HL-60/S4 treated with phorbol 12-myristate 13-acetate at 8.2 ng/mL for 4 days and 3 days (cell line): ENCODE measurements around the gene NME7.

Experiments
- in situ Hi-C: fragments of 300-500 bp; cut with MboI; formaldehyde crosslinking; loops from 2 replicates; pipeline ENCODE4 v1.15.0; 2022; ENCODE audit warnings: low sequenced_read_pairs

Gene NME7

DNA sequence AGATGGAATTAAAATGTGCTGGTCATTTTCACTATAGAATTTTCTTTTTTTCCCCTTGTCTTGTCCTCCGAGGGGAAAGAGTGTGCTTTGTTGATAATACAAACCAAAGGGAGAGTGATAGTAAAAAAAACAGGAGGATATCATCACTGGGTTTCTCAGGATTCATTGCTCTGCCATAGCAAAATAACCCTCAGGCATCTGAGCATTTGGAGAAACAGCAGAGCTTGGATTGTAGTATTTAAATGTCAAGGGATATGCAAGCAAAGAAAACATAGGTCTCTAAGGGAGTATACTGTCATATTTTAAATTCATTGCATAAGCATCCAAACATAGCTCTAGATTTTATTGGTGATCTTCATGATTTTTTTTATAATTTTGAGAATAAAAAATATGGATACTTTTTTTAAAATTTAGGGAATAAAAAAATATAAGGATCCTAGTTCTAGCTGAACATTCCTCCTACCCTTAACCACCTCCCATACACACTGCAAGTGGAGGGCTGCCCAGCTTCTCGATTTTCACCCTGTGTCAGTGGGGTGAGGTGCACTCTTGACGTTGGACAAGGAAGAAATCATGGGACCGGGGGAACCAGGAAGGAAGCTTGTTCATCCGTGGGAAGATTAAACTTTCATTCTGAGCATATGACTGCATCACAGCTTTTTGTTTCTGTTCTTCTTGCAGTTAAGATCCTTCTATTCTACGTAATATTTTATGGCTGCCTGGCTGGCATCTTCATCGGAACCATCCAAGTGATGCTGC, 256.7 kb downstream of the NME7 start:
- in situ Hi-C loops, result no loop called here

DNA sequence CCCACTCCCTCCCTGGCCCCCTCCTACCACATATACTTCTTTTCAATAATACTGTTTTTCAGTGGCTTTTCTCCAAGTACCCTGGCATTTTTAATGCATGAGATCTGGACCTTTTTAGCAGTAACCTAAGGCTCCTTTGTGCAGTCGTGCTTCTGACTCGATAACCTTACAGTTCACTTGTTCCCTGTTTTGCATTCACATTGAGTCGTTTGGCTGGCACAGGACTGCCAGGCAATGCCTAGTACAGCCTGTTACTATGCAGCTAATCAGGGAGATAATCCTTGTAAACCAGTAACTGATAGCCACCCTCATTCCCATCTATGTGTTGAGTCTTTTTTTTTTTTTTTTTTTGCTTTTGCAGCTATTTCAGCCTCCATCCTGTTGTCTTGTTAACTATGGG, 257.4 kb downstream of the NME7 start:
- in situ Hi-C loops, result no loop called here

DNA sequence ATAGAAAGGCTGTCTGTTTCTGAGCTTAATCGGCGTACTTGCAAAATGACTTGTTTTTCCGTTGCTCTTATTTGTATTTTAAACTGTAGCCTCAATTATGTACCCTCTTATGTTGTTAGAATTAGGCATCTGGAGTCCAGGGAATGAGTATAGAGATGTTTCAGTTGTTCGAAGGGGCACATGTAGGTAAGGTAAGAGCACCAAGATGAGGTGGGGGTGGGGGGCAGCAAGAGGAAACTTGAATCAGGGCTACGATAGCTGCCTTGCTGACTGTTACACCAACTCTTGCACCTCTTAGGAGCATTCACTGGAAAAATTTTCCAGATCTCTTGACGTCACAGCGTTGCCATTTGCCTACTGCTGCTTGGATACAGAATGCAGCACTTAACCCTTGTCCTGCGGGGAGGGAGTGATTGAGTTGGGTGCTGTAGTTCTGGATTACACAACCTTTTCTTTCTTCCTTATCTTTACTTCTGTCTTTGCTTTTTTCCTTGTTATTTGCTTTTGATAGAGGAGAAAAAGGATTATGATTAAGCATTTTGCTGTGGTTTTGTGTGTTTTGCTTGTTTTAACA, 257.9 kb downstream of the NME7 start:
- in situ Hi-C loops, result no loop called here

DNA sequence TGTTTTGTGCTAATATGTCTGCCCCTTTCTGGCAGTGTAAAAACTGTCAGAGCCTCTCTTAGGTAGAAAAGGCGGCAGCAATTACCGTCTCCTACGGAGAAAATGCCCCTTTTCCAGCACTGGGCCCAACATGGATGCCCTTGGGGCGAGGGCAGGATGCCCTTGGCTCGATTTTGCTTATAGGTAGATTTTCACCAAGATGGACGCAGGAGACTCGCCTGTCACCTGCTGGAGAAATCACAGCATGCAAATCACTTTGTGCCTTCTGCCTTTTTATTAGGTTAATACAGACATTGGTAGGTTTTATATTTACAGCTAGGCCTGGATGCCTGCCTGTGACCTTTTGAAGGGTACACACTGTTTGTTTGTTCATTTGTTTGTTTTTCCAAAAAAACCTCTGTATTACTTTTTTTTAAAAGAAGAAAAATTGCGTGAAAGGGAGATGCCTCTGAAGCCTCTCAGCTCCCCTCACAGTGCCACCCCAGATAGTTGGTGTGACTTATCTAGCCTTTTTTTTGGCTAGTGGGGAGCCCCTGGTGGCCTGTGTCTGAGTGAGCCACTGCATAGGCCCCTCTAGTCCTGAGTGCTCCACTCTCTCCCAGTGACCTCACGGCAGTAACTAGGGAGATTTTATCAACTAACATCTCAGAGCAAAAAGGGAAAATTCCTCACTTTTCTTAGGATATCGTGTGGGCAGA, 258.6 kb downstream of the NME7 start:
- in situ Hi-C loops, result no loop called here

DNA sequence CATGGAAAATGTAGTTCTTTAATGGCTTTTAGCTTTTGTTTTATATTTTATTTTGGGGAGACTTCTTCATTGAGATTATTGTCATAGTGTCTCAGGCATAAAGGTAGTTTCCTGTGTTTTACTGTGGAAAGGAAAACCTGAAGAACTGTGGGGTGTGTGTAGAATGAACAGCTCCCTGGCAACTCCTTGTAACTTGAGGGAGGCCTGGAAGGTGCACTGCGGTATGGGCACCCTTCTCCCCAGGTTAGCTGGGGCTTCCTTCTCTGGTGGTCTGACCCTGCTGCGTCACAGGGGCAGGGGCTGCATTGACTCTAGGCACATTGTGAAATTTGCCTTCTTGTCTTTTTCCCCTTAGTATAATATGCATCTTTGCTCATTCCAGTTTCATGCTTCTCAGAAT, 259.4 kb downstream of the NME7 start:
- in situ Hi-C loops, result no loop called here

DNA sequence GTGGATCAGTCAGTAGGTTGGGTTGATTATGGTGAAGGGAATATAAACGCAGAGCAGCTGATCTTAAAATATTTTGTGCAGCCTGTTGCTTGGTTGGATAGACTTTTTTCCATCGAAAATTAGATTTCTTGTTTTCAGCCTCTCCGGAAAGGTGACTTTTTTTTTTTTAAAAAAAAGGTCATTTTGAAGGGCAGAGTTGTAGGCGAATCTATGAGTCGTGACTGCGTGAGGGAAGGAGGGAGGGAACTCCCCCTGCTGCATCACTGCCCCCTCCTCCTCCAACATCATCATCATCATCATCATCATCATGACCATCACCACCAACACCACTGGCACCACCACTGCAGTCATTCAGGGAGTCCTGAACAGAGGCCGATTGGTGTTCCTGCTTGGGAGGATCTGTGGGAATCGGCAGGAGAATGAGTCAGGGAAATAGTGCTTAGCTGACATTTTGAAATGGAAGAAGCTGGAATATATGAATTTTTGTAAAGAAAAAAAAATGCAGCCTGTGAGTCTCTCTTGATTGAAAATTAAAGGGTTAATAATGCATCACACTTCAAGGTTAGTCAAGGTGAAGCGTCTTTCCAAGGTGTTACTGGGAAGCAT, 259.9 kb downstream of the NME7 start:
- in situ Hi-C loops, result no loop called here

DNA sequence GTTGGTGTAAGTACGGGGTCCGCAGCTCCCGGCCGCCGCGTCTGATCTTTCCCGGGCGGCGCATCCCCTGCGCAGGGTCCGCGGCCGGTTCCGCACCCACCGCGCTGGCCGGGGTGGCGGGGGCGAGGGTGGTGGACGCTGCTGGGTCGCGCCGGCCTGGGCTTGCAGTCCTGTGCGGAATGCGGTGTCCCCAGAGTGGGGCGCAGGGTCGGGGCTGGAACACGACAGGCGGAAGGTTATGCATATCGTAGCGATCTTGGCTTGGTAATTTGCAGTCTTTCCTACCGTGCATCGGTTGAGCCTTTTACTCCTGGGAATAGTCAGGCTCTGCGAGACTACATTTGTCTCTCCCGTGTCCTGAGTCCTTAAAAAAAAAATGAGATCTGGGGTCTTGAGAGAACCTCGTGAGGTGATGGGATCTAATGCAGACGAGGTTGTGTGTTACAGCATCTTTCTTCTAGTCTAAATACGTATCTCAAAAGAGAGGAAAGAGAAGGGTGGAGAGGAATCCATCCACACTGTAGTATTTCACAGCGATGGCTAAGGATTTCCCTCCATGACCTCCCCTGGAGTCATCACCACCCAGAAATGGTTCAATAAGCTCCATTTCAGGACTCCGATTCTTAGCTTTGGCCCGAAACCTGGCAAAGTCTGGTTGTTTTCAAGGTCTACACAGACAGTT, 260.5 kb downstream of the NME7 start:
- in situ Hi-C loops, result no loop called here

DNA sequence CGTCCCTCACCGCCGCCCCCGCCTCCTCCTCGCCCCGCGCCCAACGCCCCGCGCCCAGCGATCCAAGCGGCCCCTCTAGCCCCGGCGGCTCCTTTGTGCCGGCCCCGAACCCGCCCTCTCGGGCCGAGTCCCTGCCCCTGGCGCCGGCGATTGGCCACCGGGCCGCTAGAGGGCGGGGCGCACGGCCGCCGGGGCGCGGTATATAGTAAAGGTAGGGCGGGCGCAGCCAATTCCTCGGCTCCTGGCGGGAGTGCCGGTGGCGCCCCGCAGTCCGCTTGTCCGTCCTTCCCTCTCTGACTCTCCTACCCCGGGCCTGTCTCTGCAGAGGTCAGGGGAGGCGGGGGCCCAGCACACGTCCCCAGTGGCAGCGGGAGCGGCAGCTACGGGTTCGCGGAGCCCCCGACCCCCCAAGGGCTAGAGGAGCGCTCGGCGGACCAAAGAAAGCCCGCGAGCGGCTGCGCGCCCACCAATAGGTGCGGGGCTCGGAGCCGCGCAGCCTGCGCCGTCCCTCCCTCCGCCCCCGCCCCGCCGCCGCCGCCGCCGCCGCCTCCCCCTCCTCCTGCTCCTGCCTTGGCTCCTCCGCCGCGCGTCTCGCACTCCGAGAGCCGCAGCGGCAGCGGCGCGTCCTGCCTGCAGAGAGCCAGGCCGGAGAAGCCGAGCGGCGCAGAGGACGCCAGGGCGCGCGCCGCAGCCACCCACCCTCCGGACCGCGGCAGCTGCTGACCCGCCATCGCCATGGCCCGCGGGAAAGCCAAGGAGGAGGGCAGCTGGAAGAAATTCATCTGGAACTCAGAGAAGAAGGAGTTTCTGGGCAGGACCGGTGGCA, 261.3 kb downstream of the NME7 start, which contains the start of gene ATP1B1:
TSS of gene ATP1B1 (plus strand) at position 596 of the 826 bp plus-strand sequence. CDS start at position 736, 140 bp downstream.
- in situ Hi-C loops, result no loop called here

DNA sequence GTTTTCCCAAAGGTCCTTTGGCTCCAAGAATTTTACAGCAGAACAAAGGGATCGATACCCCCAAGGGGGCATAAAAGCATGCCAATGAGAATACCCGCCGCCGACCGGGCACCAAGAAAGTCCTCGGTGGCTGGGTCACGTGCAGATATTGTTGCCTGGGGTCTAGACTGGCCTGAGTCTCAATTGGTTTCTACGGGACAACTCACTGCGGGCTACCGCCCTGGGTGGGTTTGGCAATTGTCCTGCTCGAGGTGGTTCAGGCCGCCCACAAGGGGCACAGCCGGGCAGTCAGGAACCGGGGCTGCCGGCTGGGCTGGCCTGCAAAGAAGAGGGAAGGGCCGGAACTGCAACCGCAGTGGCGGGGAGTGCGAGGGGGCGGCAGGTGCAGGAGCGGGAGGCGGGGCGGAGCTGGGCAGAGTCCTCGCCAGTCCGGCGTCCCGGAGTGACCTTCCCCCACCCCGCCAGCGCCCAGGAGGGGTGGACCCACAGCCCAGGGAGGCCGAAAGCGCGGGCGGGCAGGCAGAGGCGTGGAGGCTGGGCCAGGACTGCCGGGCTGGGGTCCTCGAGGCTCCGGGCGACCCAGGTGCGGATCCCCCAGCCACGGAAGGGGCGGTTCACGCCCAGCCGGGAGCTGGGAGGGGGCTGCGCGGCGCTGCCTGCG, 262.0 kb downstream of the NME7 start:
- in situ Hi-C loops, result no loop called here

DNA sequence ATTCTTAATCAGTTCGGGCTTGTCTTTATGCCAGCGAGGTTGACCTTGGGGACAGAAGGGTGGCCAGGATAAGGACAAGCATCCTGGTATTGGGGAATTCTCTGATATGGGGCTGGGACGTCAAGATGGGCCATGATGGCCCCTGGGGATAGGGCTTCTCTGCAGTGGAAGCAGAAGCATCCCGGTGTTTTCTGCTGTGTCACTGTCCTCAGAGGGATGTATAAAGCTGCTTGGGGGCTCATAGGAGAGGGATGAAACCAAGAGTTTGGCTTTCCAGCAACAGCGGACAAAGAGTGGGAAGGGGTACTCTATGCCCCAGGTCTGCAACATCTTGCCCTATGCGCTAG, 262.5 kb downstream of the NME7 start:
- in situ Hi-C loops, result no loop called here

DNA sequence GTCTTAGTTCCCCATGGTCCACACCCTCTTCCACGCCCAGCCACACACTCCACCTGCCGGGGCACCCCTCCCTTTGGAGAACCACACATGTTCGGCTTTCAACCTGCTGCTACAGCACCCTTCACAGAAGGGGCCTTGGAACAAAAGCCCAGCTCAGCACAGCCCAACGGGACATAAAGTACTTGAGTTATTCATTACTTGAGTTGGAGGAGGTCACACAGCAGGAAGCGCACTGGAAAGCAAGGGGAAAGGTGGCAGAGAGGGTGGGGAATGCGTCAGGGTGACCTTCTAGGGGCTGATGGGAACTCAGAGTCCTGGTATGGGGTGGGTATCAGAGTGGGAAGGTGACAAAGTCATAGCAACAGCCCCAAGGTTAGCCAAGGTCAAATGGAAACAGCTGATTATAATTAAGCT, 264.1 kb downstream of the NME7 start:
- in situ Hi-C loops, result no loop called here

DNA sequence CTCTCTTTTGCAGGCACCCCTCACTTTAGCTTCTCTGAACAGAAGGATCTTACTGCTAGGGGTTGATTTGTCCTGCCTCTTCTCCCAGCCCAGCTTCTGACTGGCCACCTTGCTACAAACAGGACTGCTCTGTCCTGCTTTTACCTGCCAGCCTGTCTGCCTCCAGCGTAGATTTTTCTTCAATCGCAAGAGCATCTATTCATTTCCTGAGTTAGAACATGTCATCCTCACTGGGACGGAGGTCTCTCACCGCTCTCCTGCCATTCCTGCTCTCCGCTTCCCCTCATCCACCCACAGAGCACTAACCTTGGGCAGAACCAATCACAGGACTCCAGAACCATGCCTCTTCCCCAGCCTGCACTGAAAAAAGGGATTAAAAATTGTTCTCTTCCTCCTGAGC, 264.6 kb downstream of the NME7 start:
- in situ Hi-C loops, result no loop called here

DNA sequence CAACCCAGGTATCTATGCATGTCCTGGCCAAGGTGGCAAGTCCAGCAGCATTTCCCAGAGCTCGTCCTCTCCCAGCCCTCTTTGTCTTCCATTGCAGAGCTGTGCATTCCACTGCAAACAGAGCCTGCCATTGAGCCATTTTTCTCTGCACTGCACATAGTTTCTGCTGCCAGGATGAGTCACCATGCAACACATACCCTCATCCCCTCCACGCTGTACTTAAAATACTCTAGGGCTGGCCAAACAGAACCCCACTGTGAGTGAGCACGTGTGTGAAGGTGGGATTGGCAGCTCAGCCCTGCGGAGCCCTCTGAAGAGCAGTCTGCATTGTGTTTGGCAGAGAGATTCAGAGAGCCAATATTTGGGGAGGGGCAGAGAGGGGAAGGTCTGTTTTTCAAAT, 265.0 kb downstream of the NME7 start:
- in situ Hi-C loops, result no loop called here

DNA sequence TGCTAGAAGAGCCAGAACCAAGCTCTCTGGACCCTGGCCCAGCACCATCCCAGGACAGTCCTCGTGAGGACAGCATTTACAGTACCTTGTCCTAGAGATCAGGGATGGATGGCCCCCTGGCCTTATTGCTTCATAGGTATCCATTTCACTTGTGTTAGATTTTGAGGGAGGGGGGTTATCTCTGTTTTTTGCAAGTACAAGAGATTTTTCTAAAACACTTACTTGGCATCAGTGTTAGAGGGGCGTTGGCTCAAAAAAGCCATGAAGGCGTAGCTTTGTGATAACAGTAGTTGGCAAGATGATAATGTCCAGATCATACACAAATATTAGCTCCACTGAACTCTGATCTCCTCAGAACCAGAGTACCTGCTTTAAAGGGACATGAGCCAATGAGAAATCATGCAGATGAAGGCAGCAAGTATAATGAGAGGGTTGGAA, 266.9 kb downstream of the NME7 start:
- in situ Hi-C loops, result no loop called here

DNA sequence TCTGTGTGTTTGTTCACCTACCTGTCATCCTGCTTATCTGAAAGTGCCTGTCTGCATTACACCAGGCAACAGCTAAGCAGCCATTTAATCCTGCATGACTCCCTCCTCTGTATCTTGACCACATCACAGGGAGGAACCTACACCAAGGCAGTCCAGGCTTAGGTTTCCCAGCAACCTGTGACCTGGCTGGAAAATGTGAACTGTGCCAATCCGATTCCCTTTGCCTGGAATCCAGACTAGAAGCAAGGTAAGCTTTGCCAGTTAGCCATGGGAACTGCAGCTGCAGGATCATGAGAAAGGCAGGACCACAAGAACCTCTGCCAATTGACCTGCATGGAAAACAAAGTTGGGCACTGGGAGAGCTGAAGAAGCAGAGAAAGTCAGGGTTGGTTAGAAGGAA, 267.4 kb downstream of the NME7 start:
- in situ Hi-C loops, result no loop called here

DNA sequence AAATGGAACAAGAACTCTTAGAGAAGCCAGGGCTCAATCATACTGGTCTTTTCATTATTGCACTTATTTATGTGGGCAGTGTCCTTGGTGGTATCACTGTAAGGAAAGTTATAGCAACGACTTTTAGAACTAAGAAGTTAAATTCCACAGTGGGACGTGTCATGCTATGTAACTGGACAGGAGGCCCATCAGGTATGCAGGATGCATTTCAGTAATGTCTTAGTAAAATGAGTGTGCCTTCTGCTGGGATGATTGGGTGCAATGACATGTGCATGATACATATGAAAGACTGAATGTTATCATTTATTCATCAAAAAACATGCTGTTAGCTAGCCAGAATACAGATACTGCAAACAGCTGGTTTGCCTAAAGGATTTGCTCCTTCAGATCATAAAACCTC, 268.0 kb downstream of the NME7 start:
- in situ Hi-C loops, result no loop called here

DNA sequence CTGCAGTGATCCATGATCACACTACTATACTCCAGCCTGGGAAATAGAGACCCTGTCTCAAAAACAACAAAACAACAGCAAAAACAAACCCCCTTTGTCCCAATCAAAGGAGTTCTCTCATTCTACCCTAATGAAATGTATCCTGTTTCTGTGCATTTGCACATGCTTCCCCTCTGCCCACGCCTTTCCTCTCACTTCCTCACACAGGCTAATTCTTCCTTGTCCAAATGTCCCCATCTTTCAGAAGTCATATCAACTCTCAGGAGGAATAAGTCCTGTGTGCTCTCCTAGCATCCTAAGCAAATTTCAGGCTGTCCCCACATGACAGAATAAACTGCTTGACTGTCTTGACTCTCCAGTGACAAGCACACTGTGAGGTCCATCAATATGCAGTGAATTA, 269.2 kb downstream of the NME7 start:
- in situ Hi-C loops, result no loop called here

DNA sequence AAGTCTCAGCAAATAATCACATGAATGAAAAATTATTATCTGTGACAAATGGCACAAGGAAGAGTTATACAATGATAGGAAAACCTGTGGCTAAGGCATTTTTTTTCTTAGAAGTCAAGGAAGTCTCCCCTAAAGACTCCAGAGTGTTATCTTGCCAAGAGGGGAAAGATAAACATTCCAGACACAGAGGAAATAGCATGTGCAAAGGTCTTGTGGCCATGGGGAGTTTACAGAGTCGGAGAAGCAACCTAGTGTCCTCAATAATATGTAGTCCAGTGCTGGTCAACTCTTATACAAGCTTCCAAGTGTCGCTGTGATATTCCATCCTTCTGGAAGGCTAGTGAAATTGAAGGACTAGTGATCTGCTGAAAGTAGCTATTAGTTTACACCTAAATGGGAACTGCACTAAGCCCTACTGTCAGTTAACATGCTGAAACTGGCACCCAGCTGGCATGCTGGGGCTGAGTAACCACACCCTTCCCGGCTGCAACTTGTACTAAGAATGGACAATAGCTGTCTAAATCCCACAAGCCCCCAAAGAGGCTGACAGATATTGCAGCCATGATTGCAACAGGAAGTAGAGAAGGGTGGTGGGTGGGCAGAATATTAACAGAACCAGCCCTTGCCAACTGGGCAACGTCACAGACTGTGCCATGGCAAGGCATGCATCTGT, 272.6 kb downstream of the NME7 start:
- in situ Hi-C loops, result no loop called here

DNA sequence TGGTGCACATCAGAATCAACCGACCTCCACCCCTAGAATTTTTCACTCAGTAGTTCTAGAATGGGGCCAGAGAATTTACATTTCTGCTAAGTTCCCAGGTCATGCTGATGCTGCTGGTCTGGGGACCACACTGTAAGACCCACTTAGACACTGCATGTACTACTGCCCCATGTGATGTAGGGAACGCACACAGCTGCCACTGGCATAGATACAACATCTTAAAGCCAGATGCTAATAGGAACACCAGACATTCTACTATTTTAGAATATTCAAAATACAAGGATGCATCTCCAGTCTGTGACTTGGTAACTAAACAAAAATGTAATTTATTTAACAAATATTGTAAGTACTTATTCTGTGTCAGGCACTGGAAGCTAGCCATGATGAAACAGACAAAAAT, 275.2 kb downstream of the NME7 start:
- in situ Hi-C loops, result no loop called here
